Upper lobe of right lung (tissue), 1 donor: ENCODE data around the gene BRS3. TPM values are rescaled to one million over a fixed set of nuclear protein-coding genes. Genes with fewer than 3 reads are reported as not detected.

Experiments used
- ATAC-seq: fragments of 200-7000 bp; cut with Tn5 transposase; one replicate; pipeline ENCODE4 v1.9.1; 2020; ENCODE audit warnings: mild to moderate bottlenecking, moderate library complexity
- DNase-seq: peaks from one replicate; pipeline ENCODE4 v3.0.0-alpha.2; 2020
- H3K27ac ChIP-seq: fragments of 200-600 bp; one replicate; pipeline ENCODE4 v1.8.0; 2022
- H3K27me3 ChIP-seq: fragments of 200-600 bp; one replicate; pipeline ENCODE4 v1.8.0; 2022; ENCODE audit warnings: mild to moderate bottlenecking
- H3K36me3 ChIP-seq: fragments of 200-600 bp; one replicate; pipeline ENCODE4 v1.8.0; 2022
- H3K4me1 ChIP-seq: fragments of 200-600 bp; one replicate; pipeline ENCODE4 v1.8.0; 2022
- H3K4me3 ChIP-seq: fragments of 200-600 bp; one replicate; pipeline ENCODE4 v1.8.0; 2022; ENCODE audit warnings: mild to moderate bottlenecking
- H3K9me3 ChIP-seq: fragments of 200-600 bp; one replicate; pipeline ENCODE4 v1.8.0; 2022
- intact Hi-C: fragments of 100-400 bp; cut with DNase I; formaldehyde crosslinking; loops from one replicate; pipeline ENCODE4 v1.11.0; 2022
- total RNA-seq: library from RNA; stranded (reverse); fragmentation: NEBNext Ultra II Directional; extraction: Animal tissue kit (Norgen Biotek cat#: 25700); gene quantifications from one replicate; pipeline ENCODE4 v1.2.1, GENCODE V29; 2021
- TF ChIP-seq, protein P1 (sequence below): fragments of 200-600 bp; IDR thresholded peaks from one replicate; pipeline ENCODE4 v1.8.0; 2022; ENCODE audit warnings: antibody characterized with exemption
- donor health status: DM: no; HTN: yes; CAD: no; lungs with severe emphysema.

Gene BRS3
- total RNA-seq, 1 donor from 2014 or later, result not detected

- H3K27ac ChIP-seq, result no peak within 1 kb of the TSS
- H3K36me3 ChIP-seq, result no peaks in the 10 kb centered on the region
- no peaks in the 10 kb centered on the region for H3K27me3 ChIP-seq
- DNase-seq, result no peak
- H3K9me3 ChIP-seq, result no peaks in the 10 kb centered on the region
- H3K4me1 ChIP-seq, result no peaks in the 10 kb centered on the region
- peak; percentile 50 for ATAC-seq
- intact Hi-C loops, result no loop called here
- TF ChIP-seq, protein P1, sequence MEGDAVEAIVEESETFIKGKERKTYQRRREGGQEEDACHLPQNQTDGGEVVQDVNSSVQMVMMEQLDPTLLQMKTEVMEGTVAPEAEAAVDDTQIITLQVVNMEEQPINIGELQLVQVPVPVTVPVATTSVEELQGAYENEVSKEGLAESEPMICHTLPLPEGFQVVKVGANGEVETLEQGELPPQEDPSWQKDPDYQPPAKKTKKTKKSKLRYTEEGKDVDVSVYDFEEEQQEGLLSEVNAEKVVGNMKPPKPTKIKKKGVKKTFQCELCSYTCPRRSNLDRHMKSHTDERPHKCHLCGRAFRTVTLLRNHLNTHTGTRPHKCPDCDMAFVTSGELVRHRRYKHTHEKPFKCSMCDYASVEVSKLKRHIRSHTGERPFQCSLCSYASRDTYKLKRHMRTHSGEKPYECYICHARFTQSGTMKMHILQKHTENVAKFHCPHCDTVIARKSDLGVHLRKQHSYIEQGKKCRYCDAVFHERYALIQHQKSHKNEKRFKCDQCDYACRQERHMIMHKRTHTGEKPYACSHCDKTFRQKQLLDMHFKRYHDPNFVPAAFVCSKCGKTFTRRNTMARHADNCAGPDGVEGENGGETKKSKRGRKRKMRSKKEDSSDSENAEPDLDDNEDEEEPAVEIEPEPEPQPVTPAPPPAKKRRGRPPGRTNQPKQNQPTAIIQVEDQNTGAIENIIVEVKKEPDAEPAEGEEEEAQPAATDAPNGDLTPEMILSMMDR, result no peak
- no peak within 1 kb of the TSS for H3K4me3 ChIP-seq
Observed at GRCh38 chrX:136531951-136532350, 44.2 kb downstream of the BRS3 start, which contains the start of gene VGLL1. VGLL1 (plus strand) TSS chrX:136532215; CDS start chrX:136536021, 3,806 bp downstream.

- Histone ChIP-seq H3K27me3 (no peaks in the 10 kb centered on the region), H3K27ac (no peak overlapping the region), H3K36me3 (no peaks in the 10 kb centered on the region), H3K4me1 (no peaks in the 10 kb centered on the region), H3K9me3 (no peaks in the 10 kb centered on the region), H3K4me3 (no peak overlapping the region)
- TF ChIP-seq, protein P1, result no peak
- no peak for ATAC-seq
- intact Hi-C loops, result no loop called here
- DNase-seq, result no peak
Observed at GRCh38 chrX:136534131-136534530, 46.4 kb downstream of the BRS3 start.

DNA sequence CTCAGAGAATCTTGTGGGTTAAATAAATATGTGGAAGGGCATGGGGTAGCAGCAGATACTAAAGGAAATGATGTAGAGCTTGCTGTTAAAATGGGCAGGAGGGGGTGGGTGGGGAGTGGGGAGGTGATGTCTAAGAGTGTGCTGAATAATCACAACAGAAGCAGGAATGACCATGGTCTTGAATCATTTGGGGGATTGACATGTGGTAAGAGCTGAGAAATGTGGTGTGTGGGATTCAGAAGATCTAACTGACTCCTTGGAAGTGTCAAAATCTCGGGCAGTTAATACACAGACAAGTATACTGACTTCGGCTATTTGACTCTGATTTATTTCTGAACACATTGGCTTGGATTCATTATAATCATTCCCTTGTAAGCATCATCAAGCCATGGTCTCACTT, 51.1 kb downstream of the BRS3 start:
- no peaks in the 10 kb centered on the region for H3K27me3 ChIP-seq
- intact Hi-C loops, result no loop called here
- no peaks in the 10 kb centered on the region for H3K9me3 ChIP-seq
- DNase-seq (no peak), ATAC-seq (no peak)
- H3K36me3 ChIP-seq, result no peaks in the 10 kb centered on the region
- TF ChIP-seq, protein P1, result no peak
- H3K4me3 ChIP-seq, result no peak overlapping the region
- no peak overlapping the region for H3K27ac ChIP-seq
- no peaks in the 10 kb centered on the region for H3K4me1 ChIP-seq

GRCh38 chrX:136540226-136540625, 52.5 kb downstream of the BRS3 start:
- Histone ChIP-seq H3K27me3 (no peaks in the 10 kb centered on the region), H3K9me3 (no peaks in the 10 kb centered on the region), H3K36me3 (no peaks in the 10 kb centered on the region), H3K4me3 (no peak overlapping the region), H3K4me1 (no peaks in the 10 kb centered on the region), H3K27ac (no peak overlapping the region)
- intact Hi-C loops, result no loop called here
- no peak for DNase-seq
- TF ChIP-seq, protein P1, result no peak
- no peak for ATAC-seq

DNA sequence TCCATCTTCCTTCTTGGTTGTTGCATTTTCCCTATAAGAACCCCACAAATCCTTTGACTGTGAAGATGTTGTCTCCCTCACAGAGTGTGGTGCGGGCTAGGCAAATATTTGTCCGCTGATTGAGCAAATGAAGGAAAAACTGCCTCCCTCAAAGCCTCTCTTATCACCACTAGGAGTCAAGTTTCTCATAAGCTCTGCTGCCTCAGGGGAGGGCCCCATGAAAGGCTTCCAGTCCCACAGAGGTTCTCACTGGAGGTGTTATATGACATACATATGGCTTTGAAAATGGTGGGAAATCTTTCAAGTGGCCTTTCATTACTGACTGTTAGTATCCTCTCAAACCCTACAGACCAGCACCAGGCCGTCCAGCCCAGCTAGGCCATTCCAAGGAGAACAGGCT, 53.5 kb downstream of the BRS3 start:
- Histone ChIP-seq H3K4me1 (no peaks in the 10 kb centered on the region), H3K27me3 (no peaks in the 10 kb centered on the region), H3K9me3 (no peaks in the 10 kb centered on the region), H3K4me3 (no peak overlapping the region), H3K36me3 (no peaks in the 10 kb centered on the region), H3K27ac (no peak overlapping the region)
- DNase-seq (no peak), ATAC-seq (no peak)
- intact Hi-C loops, result no loop called here
- TF ChIP-seq, protein P1, result no peak

- Histone ChIP-seq H3K27ac (no peak overlapping the region), H3K36me3 (no peaks in the 10 kb centered on the region), H3K9me3 (no peaks in the 10 kb centered on the region), H3K4me3 (no peak overlapping the region), H3K4me1 (no peaks in the 10 kb centered on the region), H3K27me3 (no peaks in the 10 kb centered on the region)
- intact Hi-C loops, result no loop called here
- TF ChIP-seq, protein P1, result no peak
- DNase-seq, result no peak
- no peak for ATAC-seq
Observed at GRCh38 chrX:136542281-136542680, 54.5 kb downstream of the BRS3 start.
